GM19438 (cell line): ENCODE results near the gene AUTS2.
A peak's percentile ranks its signal among the peaks of the same experiment; 100 is the strongest.

Experiments used
- ATAC-seq: cut with Tn5 transposase; IDR thresholded peaks from one replicate; pipeline ENCODE4 v1.9.1; 2021; ENCODE audit warnings: low read depth; ENCODE audit not compliant: unreplicated experiment

Gene AUTS2

DNA sequence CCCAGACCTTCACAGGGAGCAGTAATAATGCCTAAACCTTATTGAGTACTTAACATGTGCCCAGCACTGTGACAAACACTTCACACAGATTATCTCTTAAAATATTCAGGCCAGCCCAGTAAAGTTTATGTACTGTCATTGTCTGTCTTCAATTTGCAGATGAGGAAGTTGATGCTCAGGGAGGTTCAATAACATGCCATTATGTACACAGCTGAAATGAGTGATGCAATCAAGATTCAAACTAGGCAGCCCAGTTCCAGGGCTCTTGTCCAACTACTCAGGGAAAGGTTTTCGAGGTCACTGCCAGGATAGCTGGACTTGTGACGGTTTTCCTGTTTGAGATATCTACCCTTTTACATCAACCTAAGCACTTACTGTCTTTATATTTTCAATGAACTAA, 56.1 kb downstream of the AUTS2 start:
- ATAC-seq, result no peak

DNA sequence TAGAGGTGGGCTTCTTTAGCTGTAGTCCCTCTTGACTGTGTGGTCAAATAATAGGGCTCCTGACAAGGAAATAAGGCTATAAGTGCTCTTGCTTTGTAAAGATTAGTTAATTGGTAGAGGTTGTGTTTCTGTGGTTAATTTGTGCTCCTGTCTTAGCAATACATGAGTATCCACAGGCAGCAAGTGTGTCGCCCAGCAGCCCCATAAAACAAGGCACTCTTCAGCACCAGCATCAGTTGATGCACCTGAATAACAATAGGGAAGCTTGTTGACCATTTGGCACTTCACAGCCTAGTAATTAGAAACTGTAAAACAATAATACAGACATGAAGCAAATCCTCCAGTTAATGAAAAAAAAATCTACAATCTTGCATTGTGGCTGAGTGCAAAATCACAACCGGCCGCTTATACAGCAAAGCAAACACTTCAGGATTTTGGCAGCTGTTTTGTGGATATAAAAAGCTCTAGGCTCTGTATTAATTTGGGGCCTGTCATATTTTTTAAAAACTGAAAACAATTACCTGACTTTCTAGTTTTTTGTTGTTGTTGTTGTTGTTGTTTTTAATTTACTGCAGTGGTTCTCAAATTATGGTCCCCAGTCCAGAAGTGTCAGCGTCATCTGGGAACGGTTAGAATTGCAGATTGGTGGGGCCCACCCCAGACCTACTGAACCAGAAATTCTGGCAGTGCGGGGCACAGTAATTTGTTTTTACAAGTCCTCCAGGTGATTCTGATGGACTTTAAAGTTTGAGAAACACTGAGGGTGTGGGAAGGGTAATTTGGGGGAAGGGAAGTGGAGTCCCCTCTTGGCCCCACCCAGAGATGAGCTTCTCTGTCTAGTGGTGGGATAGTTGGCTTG, 56.8 kb downstream of the AUTS2 start:
- no peak for ATAC-seq

DNA sequence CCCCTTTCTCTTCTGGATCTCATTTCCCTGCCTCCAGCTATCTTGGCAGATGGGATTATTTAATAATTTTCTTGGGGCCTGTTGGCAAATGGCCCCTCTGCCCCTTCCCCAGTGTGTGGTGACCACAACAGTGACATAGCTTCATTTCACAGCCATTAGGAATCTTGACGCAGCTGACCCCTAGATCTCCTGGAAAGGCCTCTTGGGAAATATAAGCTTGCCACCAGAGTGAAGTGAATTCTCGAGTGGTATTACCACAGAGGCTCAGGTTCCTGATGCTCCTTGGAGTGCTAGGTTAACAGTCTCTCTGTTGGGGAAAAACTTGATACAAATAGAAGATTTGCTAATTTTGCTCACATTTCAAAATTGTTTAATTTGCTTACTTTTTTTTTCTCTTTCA, 57.8 kb downstream of the AUTS2 start:
- ATAC-seq, result no peak

DNA sequence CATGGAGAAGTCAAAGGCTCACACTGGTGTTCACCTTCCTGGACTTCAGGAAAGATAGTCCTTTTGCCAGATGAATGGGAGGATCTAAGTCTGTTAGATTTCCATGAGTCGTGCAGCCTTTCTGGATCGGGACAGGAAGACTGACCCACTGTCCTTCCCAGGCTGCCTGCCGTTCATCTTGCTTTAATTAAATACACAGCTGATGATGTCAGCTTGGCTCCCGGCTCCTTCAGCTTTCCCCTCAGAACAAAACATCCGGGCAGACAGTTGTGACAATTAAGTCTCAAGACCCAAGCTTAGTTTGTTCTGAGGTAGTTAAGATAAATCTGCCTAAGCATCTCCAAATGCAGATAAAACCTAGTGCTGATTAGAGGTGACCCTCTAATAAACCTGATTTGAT, 58.6 kb downstream of the AUTS2 start:
- ATAC-seq, result no peak

DNA sequence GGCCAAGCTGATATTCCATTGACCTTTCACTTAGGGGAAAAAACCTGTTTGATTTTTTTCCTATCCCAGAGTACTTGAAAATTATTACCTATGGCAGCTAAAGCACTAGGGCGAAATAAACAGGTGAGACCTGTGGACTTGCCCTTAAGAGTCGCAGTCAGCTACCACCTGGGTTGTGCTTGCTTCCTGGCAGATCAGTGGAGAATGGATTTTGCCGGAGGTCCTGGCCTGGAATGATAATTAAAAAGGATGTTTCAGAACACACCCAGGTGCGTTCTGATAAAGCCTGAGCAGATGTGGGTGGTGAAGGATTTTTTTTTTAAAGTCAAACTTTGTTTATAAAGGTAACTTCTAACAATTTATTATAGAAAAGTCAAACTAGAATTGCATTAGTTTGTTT, 59.1 kb downstream of the AUTS2 start:
- no peak for ATAC-seq

DNA sequence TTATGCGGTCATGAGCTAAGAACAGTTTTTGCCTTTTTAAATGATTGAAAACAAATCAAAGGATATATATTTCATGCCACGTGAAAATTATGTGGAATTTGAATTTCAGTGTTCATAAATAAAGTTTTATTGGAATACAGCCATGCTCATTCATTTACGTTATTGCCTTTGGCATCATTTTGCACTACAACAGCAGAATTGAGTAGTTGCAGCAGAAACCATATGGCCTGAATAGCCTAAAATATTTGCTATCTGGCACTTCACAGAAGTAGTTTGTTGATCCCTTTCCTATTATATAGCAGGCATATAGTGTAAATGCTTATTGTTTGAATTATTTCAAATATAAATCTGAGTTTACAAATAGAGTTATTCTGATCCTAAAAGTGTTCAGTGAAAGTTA, 59.7 kb downstream of the AUTS2 start:
- ATAC-seq, result no peak

DNA sequence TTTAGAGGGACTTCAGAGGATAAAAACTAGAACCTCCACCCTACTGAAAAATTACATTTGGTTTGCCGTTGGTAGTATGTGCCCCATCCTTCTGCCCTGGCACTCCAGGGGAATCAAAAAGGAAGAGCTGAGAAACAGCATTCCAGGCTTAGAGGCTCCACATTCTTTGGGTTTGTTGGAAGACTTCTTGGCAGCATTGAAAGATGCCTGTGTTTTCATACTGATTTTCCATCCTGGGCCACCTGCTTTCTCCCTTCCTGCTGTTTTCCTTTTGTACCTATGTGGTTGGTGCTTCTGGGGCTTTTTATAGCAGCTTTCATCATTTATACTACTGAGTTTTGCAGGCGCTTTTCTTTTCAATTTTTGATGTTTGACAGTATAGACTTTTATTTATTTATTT, 61.7 kb downstream of the AUTS2 start:
- ATAC-seq, result no peak

DNA sequence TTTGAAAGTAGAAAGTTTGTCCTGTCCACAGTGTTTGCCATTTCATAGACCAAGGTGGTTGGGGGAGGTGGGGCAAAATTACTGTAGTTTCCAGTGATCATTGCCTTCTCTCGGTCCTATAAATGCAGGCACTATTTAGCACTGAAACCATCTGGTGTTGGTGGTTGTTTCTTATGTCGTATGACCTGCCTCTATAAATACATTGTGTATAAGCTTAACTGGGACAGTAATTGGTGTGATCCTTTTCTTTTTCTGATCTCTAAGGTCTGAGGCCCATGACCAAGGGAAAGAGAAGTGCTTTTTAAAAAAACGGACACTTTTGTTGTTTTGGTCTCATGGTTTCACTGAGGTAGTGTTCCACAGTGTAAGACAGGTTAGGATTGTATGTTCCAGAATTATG, 63.1 kb downstream of the AUTS2 start:
- no peak for ATAC-seq

DNA sequence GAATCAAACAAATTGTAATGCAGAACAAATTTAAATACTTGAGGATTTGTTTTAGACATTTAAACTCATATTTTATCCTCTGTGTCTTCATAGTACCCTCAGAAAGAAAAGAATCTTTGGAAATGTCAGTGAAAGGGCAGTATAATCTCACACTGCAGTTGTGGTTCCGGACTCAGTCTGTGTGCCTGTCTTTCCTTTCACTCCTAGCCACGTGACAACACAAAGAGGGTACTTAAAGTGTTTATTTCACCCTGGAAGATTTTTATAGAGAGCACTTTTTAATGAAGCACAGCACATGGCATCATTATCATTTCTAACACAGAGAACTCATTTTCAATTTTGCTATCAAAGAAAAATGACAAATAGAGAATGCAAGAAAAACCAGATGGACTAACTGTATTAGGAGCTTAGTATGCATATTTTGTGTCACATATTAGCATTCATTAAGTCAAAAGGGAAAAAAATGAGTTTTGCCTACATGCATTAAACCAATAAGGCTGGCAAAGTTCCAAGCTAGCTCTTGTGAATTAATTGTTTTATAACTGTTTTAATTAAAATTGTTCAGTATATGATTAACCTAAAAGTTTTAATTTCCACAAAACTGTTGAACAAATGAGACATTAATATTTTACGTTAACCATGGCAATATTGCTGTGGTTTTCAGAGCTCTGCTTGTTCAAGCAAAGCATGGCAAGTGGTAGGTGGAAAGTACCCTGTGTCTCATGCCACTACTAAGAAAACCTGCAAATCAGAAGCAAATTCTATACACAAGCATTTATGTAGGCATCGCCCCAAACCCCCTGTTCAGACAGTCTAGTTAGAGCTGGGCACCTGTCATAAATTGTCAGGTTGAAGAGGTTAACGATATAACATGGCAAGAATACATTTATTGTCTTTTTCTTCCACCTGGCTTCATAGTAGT, 65.9 kb downstream of the AUTS2 start:
- no peak for ATAC-seq

DNA sequence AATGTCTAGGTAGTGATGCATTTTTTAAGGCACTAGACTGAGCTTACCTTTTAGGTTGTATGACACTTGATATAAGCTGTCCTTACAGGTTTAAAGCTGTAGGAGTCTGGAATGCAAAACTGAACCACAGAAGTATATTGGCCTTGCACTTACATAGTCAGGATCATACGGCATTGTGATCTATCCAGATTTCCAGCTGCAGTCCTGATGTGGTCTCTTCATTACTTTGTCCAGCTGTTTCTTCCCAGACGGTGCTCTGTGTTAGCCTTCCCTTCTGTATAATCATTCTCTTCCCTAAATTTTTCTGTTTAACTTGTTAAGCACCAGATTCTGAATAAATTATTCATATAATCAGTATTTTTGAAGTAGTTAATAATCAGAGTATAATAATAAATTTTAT, 67.1 kb downstream of the AUTS2 start:
- no peak for ATAC-seq

DNA sequence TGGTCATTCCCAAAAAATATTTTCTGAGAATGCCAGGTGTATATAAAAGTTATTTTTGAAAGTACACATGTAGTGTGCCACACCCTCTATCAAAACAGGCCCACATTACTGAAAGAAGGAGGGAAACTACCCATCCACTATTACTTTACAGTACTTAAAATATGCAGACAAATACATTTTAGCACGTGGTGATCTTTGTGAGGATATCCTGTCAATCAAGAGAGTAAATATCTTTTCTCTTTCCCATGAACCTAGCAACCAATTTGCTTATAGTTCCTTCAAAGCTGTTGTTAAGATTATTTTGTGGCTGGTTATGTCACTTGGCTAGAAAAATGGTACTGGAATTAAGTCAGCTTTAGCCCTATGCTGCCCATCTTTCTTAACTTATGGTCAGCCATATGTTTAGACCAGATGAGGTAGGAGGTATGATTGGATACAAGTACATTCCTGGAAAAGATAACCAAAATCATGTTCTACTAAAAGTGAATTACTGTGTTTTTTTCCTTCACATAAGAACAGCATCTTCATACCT, 70.1 kb downstream of the AUTS2 start:
- ATAC-seq, result no peak

DNA sequence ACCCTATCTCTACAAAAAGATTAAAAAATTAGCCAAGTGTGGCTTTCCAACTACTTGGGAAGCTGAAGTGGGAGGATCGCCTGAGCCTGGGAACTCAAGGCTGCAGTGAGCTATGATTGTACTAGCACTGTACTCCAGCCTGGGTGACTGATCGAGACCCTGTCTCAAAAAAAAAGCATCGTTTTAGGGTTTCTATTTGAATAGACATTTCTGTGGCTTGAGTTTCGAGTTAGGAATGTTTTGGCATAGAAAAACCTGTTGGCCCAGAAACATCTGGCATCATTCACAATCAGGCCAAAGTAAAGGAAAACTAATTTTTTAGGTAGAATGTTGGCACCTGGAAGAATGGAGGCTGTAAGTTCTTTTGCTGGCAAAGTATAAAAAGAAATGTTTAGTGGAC, 72.4 kb downstream of the AUTS2 start:
- ATAC-seq, result no peak

DNA sequence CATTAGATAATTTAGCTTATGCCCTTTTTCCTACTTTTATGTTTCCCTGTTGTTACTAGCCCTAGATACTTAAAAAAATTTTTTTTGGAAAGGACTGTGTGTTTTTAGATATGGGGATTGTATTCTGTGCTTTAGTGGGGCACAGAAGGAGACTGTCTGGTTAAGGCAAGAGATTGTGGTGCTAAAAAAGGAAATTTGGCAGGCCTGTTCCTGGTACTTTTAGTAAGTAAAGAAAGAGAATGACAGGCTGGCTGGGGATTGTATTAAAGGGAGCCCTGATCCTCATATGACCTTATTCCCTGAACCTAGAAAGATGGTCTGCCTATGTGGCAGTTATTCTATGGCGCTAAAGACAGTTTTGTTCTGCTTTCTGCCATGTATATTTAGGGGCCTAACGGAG, 74.8 kb downstream of the AUTS2 start:
- ATAC-seq, result no peak

DNA sequence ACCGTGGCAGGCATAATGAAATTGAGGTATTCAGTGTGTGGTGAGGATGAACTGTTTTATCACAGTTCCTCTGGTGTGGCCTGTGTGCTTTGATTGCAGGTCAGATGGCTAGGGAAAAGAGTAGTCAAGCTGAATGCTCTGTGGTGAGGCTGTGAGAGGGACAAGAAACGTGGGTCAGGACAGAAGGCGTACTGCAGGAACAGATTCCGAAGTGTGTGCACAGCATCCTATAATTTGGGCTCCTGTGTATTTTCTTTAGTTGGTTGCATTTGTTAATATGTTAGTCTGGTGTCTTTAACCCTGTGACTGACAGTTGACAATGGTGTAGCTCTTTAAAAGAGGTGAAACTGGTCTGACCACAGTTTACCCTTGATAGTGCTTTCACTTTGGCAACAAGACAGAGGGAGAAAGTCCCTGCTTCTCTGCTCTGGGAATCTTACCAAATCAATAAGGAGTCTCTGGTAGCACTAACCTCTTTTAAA, 76.5 kb downstream of the AUTS2 start:
- peak; percentile 85 for ATAC-seq

DNA sequence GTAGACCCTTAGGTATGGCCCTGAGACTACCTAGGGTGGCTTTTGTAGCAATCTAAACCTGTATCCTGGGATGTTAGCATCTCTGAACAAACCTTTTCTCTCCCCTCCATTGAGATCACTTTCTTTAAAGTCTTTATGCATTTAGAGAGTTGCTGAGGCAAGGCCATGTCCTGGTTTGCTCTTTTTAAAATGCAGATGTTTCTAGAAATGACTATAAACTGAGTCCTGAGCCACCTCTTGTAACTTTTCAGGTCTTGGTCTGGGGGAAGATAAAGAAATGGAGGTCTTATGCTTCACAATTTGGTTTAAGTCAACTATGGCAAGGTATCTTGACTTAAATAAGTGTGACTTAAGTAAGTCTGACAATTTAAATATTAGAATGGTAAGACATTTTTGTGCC, 78.0 kb downstream of the AUTS2 start:
- ATAC-seq, result no peak

DNA sequence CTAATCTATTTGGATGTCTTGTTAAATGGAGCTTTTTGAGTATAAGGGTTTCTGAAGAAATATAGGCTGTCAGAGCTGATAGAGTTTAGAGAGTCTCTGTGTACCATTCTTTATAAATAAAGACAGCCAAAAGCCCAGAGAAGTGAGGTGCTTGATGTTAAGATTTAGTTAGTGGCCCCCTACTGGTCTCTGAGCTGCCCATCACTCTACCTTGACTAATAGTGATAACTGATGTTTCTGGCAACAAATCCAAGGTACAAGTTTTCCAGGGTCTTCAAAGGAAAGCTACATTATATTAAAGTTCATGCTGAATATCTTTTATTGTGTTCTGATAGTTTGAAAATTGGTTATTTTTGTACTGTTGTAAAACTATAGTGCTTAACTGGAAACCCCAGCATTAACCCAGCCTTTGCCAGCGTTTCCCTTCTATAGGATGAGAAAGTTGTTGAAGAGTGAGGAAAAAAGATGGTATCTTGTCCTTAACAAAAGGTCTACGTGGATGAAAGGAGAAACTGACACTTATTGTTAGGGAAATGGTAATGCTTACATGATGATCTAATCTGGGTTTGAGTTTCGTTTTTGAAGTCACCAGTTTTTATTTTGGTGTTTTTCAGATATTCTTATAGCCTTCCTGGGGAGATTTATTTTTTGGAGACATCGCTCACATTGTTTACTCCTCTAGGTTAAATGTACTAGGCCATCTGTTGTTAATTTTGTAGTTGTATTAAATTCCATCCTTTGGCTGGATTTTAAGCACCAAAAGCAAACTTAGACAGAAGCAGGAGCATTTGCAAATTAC, 79.0 kb downstream of the AUTS2 start:
- ATAC-seq, result no peak

DNA sequence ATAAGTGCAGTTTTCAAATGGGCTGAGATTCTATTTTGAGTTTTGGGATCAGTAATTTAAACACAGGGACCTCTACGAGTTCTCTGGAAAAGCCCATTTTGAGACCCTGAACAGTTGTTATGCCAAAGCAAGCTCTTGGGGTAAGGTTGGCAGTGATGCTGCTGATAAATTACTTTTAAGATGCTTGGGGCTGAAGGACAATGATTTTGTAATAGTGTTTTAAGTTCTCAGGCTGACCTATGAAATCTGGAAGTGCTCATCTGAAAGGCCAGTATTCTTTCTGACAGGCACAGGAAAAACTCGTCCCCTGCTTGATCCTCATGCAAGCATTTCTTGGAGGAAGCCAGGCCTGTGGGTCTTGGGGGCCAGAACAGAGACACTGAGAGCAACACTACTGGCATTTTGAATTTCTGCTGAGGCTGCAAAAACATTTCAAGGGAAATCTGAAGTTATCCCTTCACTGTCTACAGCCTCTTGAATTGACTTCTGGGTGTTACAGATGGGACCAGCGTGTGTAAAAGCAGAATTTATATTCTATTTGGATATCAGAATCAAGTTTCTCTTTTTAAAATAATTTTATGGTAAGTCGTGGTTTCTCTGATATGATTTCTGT, 79.7 kb downstream of the AUTS2 start:
- no peak for ATAC-seq

DNA sequence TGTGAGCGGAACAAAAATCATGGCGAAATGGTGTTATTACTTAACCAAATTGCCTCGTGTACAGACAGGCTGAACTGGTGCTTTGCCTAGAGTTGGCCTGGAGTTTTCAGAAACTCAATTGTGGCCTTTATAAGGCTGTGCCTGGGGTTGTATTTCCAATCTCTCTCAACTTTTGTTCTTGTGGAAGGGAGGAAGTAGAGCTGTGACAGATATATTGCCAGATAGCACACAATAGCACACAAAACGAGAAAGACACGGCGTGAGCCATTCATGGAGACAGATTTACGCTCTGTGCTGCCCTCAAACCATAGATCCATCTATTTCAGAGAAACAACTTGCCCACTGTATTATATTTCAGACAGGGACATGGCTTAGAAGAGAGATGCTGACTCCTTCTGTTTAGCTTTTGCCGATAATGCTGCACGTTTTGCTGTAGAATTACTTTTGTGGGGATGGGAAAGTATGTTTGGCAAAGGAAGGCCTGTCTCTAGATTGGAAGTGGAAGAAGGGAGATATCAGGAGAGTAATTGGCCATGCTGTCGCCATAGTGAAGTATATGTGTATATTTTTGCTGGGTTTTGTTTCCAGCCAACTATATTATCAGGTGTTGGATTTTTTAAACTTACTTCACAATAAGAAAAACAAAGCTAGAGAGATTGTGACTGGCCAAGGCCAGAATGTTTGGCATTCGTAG, 80.4 kb downstream of the AUTS2 start:
- ATAC-seq, result no peak

DNA sequence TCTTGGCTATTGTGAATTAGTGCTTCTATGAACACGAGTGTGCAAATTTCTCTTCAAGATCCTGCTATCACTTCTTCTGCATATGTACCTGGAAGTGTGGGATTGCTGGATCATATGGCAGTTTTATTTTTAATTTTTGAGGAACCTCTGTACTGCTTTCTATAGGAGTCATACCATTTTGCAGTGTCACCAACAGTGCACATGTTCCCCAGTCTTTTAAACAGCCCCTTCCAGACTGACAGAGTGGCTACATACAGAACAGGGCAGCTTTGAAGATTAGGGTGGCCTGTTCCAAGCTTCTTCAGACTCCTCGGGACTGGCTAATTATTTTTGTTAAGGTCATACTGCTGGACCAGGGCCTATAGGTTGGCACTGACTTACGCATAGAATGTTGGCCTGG, 82.9 kb downstream of the AUTS2 start:
- ATAC-seq, result no peak

DNA sequence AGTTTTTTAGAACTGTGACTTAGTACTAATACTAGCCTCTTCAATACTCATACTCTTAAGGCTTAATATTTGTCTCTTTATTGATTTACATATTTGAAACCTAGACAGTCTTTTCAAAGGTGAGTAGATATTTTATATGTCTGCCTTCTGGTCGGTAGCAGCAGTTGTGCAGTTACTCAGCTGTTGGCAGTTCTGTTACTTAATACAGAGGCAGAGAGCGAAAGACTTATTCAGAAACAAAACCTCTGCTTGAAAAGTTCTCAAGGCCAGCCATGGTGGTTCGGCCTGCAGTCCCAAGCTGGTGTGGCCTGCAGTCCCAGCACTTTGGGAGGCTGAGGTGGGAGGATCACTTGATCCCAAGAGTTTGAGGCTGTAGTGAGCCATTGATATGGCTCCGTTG, 84.2 kb downstream of the AUTS2 start:
- ATAC-seq, result no peak
